ENCODE measurements around the gene SEPTIN11. TPM values are rescaled to one million over a fixed set of nuclear protein-coding genes. Genes with fewer than 3 reads are reported as not detected.

Gene SEPTIN11
- total RNA-seq, 1 donor from 2014 or later = 149 TPM

GRCh38 chr4:76952656-76953582 lies 3.4 kb downstream of the SEPTIN11 start:
- Mint-ChIP-seq H3K4me1 (ENCODE audit: unreplicated experiment) (peaks cover 51% of the 10 kb centered on the region), H3K27ac (no peak overlapping the region), H3K9me3 (no peaks in the 10 kb centered on the region), H3K4me3 (peak overlapping the region; percentile 93), H3K27me3 (no peaks in the 10 kb centered on the region), H3K36me3 (peaks cover 13% of the 10 kb centered on the region)
- DNase-seq (ENCODE audit: extremely low spot score, unreplicated experiment) = no peak
- TF ChIP-seq CTCF (conservative IDR thresholded peaks at IDR 0.05) = no peak

GRCh38 chr4:76953956-76954355 lies 4.4 kb downstream of the SEPTIN11 start:
- Mint-ChIP-seq H3K36me3 (peaks cover 19% of the 10 kb centered on the region), H3K4me3 (no peak overlapping the region), H3K27me3 (no peaks in the 10 kb centered on the region), H3K9me3 (peaks cover 4% of the 10 kb centered on the region), H3K27ac (no peak overlapping the region), H3K4me1 (ENCODE audit: unreplicated experiment) (peaks cover 51% of the 10 kb centered on the region)
- DNase-seq (ENCODE audit: extremely low spot score, unreplicated experiment) = no peak
- no peak for TF ChIP-seq CTCF (conservative IDR thresholded peaks at IDR 0.05)

- H3K27ac Mint-ChIP-seq = no peak overlapping the region
Observed at GRCh38 chr4:76954489-76954888, 4.9 kb downstream of the SEPTIN11 start.

GRCh38 chr4:76955182-76955581 lies 5.6 kb downstream of the SEPTIN11 start:
- Mint-ChIP-seq H3K27me3 (no peaks in the 10 kb centered on the region), H3K4me1 (ENCODE audit: unreplicated experiment) (peaks cover 53% of the 10 kb centered on the region), H3K27ac (no peak overlapping the region), H3K36me3 (peaks cover 24% of the 10 kb centered on the region), H3K4me3 (peak overlapping the region; percentile 12), H3K9me3 (peaks cover 4% of the 10 kb centered on the region)
- no peak for DNase-seq (ENCODE audit: extremely low spot score, unreplicated experiment)
- no peak for TF ChIP-seq CTCF (conservative IDR thresholded peaks at IDR 0.05)

More at GRCh38 chr4:76954489-76954888, 4.9 kb downstream of the SEPTIN11 start:
- Mint-ChIP-seq H3K9me3 (peaks cover 4% of the 10 kb centered on the region), H3K4me3 (no peak overlapping the region), H3K27me3 (no peaks in the 10 kb centered on the region), H3K4me1 (ENCODE audit: unreplicated experiment) (peaks cover 51% of the 10 kb centered on the region), H3K36me3 (peaks cover 22% of the 10 kb centered on the region)
- DNase-seq (ENCODE audit: extremely low spot score, unreplicated experiment) = no peak
- TF ChIP-seq CTCF (conservative IDR thresholded peaks at IDR 0.05) = no peak

GRCh38 chr4:76957004-76957738 lies 7.6 kb downstream of the SEPTIN11 start:
- Mint-ChIP-seq H3K27me3 (no peaks in the 10 kb centered on the region), H3K4me1 (ENCODE audit: unreplicated experiment) (peaks cover 57% of the 10 kb centered on the region), H3K36me3 (peaks cover 32% of the 10 kb centered on the region), H3K27ac (peak overlapping the region; percentile 52), H3K4me3 (peak overlapping the region; percentile 10), H3K9me3 (peaks cover 9% of the 10 kb centered on the region)
- no peak for TF ChIP-seq CTCF (conservative IDR thresholded peaks at IDR 0.05)
- DNase-seq (ENCODE audit: extremely low spot score, unreplicated experiment) = no peak
